ENCODE data around the gene HP. TPM values are rescaled to one million over a fixed set of nuclear protein-coding genes. Genes with fewer than 3 reads are reported as not detected.
"Not testable (repeated sequence)": the region's sequence is repeated elsewhere in the genome, so short reads cannot be mapped to it uniquely, and the experiment has no call there.

Gene HP
- total RNA-seq, 1 donor from 2014 or later: not detected

GRCh38 chr16:72073560-72074230 lies 19.4 kb downstream of the HP start:
- peaks cover 7% of the 10 kb centered on the region for H3K36me3 Mint-ChIP-seq (ENCODE audit: unreplicated experiment)
- H3K9me3 Mint-ChIP-seq (ENCODE audit: unreplicated experiment): no peaks in the 10 kb centered on the region
- no peak overlapping the region for H3K27ac Mint-ChIP-seq (ENCODE audit: unreplicated experiment)
- H3K4me3 Mint-ChIP-seq (ENCODE audit: unreplicated experiment): no peak overlapping the region
- DNase-seq (ENCODE audit: extremely low spot score, unreplicated experiment): no peak
- H3K4me1 Mint-ChIP-seq (ENCODE audit: unreplicated experiment): no peaks in the 10 kb centered on the region
- TF ChIP-seq CTCF (IDR thresholded peaks at IDR 0.05): no peak
- no peaks in the 10 kb centered on the region for H3K27me3 Mint-ChIP-seq (ENCODE audit: unreplicated experiment)

- not testable (repeated sequence) for H3K36me3 Mint-ChIP-seq (ENCODE audit: unreplicated experiment); H3K4me3 Mint-ChIP-seq (ENCODE audit: unreplicated experiment); H3K4me1 Mint-ChIP-seq (ENCODE audit: unreplicated experiment); H3K9me3 Mint-ChIP-seq (ENCODE audit: unreplicated experiment); H3K27ac Mint-ChIP-seq (ENCODE audit: unreplicated experiment); H3K27me3 Mint-ChIP-seq (ENCODE audit: unreplicated experiment); DNase-seq (ENCODE audit: extremely low spot score, unreplicated experiment)
Measured at GRCh38 chr16:72075067-72075466, 20.8 kb downstream of the HP start.

- H3K9me3 Mint-ChIP-seq (ENCODE audit: unreplicated experiment); H3K27me3 Mint-ChIP-seq (ENCODE audit: unreplicated experiment); H3K4me1 Mint-ChIP-seq (ENCODE audit: unreplicated experiment); H3K36me3 Mint-ChIP-seq (ENCODE audit: unreplicated experiment); DNase-seq (ENCODE audit: extremely low spot score, unreplicated experiment); H3K27ac Mint-ChIP-seq (ENCODE audit: unreplicated experiment); H3K4me3 Mint-ChIP-seq (ENCODE audit: unreplicated experiment): not testable (repeated sequence)
Measured at GRCh38 chr16:72076991-72077706, 22.8 kb downstream of the HP start.

GRCh38 chr16:72083778-72084404 lies 29.6 kb downstream of the HP start:
- no peak for TF ChIP-seq CTCF (IDR thresholded peaks at IDR 0.05)

GRCh38 chr16:72084445-72084844 lies 30.1 kb downstream of the HP start:
- Mint-ChIP-seq H3K9me3 (ENCODE audit: unreplicated experiment) (peaks cover 4% of the 10 kb centered on the region), H3K27ac (ENCODE audit: unreplicated experiment) (no peak overlapping the region), H3K36me3 (ENCODE audit: unreplicated experiment) (peaks cover 45% of the 10 kb centered on the region), H3K4me1 (ENCODE audit: unreplicated experiment) (no peaks in the 10 kb centered on the region), H3K4me3 (ENCODE audit: unreplicated experiment) (no peak overlapping the region), H3K27me3 (ENCODE audit: unreplicated experiment) (no peaks in the 10 kb centered on the region)
- no peak for DNase-seq (ENCODE audit: extremely low spot score, unreplicated experiment)
- no peak for TF ChIP-seq CTCF (IDR thresholded peaks at IDR 0.05)

More at GRCh38 chr16:72083778-72084404, 29.6 kb downstream of the HP start:
- Mint-ChIP-seq H3K27me3 (ENCODE audit: unreplicated experiment) (no peaks in the 10 kb centered on the region), H3K4me1 (ENCODE audit: unreplicated experiment) (no peaks in the 10 kb centered on the region), H3K9me3 (ENCODE audit: unreplicated experiment) (peaks cover 4% of the 10 kb centered on the region), H3K36me3 (ENCODE audit: unreplicated experiment) (peaks cover 39% of the 10 kb centered on the region), H3K4me3 (ENCODE audit: unreplicated experiment) (no peak overlapping the region), H3K27ac (ENCODE audit: unreplicated experiment) (no peak overlapping the region)
- DNase-seq (ENCODE audit: extremely low spot score, unreplicated experiment): no peak

GRCh38 chr16:72085002-72085401 lies 30.7 kb downstream of the HP start:
- H3K4me1 Mint-ChIP-seq (ENCODE audit: unreplicated experiment): no peaks in the 10 kb centered on the region
- no peak overlapping the region for H3K27ac Mint-ChIP-seq (ENCODE audit: unreplicated experiment)
- DNase-seq (ENCODE audit: extremely low spot score, unreplicated experiment): no peak
- peaks cover 4% of the 10 kb centered on the region for H3K9me3 Mint-ChIP-seq (ENCODE audit: unreplicated experiment)
- TF ChIP-seq CTCF (IDR thresholded peaks at IDR 0.05): no peak
- peaks cover 46% of the 10 kb centered on the region for H3K36me3 Mint-ChIP-seq (ENCODE audit: unreplicated experiment)
- H3K4me3 Mint-ChIP-seq (ENCODE audit: unreplicated experiment): no peak overlapping the region
- H3K27me3 Mint-ChIP-seq (ENCODE audit: unreplicated experiment): no peaks in the 10 kb centered on the region

Measured in osteocyte (in vitro differentiated cells).